ENCODE results near the gene TMEM140. TPM values are rescaled to one million over a fixed set of nuclear protein-coding genes. Genes with fewer than 3 reads are reported as not detected.

The TMEM140 gene
- polyA plus RNA-seq, 2 donors = 1.3 to 1.9 TPM

GRCh38 chr7:135197343-135197742 is 49.5 kb downstream of the TMEM140 start:
- WGBS, 2 donors = 90 to 93% methylated on average over 2 of the region's 2 CpGs
- H3K27ac ChIP-seq (ENCODE audit: low read depth in 2 of 2, low read length in 1 of 2) = no peak overlapping the region
- no peaks in the 10 kb centered on the region for H3K9me3 ChIP-seq (ENCODE audit: control insufficient read depth in 2 of 2, insufficient read depth in 1 of 2, low read depth in 1 of 2, low read length in 1 of 2)
- H3K4me1 ChIP-seq (ENCODE audit: control insufficient read depth in 2 of 2, insufficient read depth in 2 of 2, low read length in 1 of 2) = peaks cover 9 to 10% of the 10 kb centered on the region in 2 donors
- no peak overlapping the region for H3K4me3 ChIP-seq (ENCODE audit: low read depth in 1 of 2, low read length in 2 of 2)
- no peaks in the 10 kb centered on the region for H3K27me3 ChIP-seq (ENCODE audit: control insufficient read depth in 1 of 2, insufficient read depth in 2 of 2, low read length in 2 of 2)
- H3K36me3 ChIP-seq (ENCODE audit: control insufficient read depth in 2 of 2, insufficient read depth in 2 of 2, low read length in 1 of 2) = peaks cover 14 to 50% of the 10 kb centered on the region in 2 donors

DNA sequence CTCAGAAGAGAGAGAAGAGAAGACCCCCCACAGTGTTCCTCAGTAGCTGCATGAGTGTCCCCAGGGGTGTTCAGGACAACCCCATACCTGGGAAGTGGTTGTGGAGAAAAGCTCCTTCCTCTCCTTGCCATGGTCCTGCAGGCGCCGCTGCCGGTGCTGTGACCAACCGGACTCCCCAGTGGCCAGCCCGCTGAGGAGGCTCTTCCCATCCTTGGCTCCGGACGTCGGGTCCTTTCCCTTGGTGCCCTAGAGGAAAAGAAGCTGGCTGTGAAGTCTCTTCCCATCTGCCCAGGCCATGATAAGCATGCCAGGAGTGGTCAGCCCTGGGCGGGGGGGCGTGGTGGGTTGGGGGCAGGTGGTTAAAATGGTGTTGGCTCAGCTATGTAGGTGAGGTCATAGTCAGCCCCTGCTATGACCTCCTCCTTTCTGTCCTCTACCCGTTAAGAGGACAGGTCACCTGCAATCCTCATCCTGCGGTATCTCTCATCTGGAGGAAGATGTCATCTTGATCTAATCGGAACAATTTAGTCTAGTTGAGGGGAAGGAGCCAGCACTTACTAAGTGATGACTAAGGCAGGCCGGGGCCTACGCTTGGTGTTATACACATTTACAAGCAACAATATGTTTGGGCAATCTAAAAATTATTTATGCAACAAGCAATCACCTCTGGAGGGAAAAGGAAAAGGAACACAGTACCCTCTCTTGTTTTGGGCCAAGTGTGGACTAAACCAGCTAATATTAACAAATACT is 50.2 kb downstream of the TMEM140 start:
- Histone ChIP-seq H3K36me3 (ENCODE audit: control insufficient read depth in 2 of 2, insufficient read depth in 2 of 2, low read length in 1 of 2) (peaks cover 15 to 48% of the 10 kb centered on the region in 2 donors), H3K27ac (ENCODE audit: low read depth in 2 of 2, low read length in 1 of 2) (no peak overlapping the region)

DNA sequence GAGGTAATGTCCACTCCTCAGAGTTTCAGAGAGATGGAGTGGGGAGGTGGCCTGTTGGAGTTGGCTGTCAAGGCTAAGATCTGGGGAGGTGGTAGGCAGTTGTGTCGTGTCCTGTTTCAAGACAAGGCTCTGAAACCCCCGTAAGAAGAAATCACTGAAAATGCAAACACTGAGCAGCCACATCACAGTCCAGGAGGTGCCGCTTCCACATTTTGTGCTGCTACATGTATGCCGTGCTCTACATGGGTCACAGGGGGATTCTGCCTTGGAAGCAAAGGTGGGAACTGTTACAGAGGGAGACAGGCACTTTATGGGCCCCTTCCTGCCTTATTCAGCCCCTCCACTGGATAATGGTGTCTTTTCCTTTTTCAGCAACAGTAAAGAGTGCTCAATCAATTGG is 51.6 kb downstream of the TMEM140 start:
- Histone ChIP-seq H3K9me3 (ENCODE audit: control insufficient read depth in 2 of 2, insufficient read depth in 1 of 2, low read depth in 1 of 2, low read length in 1 of 2) (no peaks in the 10 kb centered on the region), H3K4me1 (ENCODE audit: control insufficient read depth in 2 of 2, insufficient read depth in 2 of 2, low read length in 1 of 2) (peaks cover 9 to 11% of the 10 kb centered on the region in 2 donors), H3K36me3 (ENCODE audit: control insufficient read depth in 2 of 2, insufficient read depth in 2 of 2, low read length in 1 of 2) (peaks cover 17 to 44% of the 10 kb centered on the region in 2 donors), H3K27ac (ENCODE audit: low read depth in 2 of 2, low read length in 1 of 2) (no peak overlapping the region), H3K4me3 (ENCODE audit: low read depth in 1 of 2, low read length in 2 of 2) (no peak overlapping the region), H3K27me3 (ENCODE audit: control insufficient read depth in 1 of 2, insufficient read depth in 2 of 2, low read length in 2 of 2) (no peaks in the 10 kb centered on the region)
- WGBS, 2 donors = 90 to 96% methylated on average over 4 of the region's 4 CpGs

More for the DNA sequence above, 50.2 kb downstream of the TMEM140 start:
- Histone ChIP-seq H3K9me3 (ENCODE audit: control insufficient read depth in 2 of 2, insufficient read depth in 1 of 2, low read depth in 1 of 2, low read length in 1 of 2) (no peaks in the 10 kb centered on the region), H3K27me3 (ENCODE audit: control insufficient read depth in 1 of 2, insufficient read depth in 2 of 2, low read length in 2 of 2) (no peaks in the 10 kb centered on the region), H3K4me3 (ENCODE audit: low read depth in 1 of 2, low read length in 2 of 2) (no peak overlapping the region), H3K4me1 (ENCODE audit: control insufficient read depth in 2 of 2, insufficient read depth in 2 of 2, low read length in 1 of 2) (peaks cover 10% of the 10 kb centered on the region in 2 donors)
- WGBS, 2 donors = 92 to 93% methylated on average over 11 to 15 of the region's 15 CpGs

- H3K27ac ChIP-seq (ENCODE audit: low read depth in 2 of 2, low read length in 1 of 2) = no peak overlapping the region
- no peak overlapping the region for H3K4me3 ChIP-seq (ENCODE audit: low read depth in 1 of 2, low read length in 2 of 2)
- WGBS, 2 donors = 53 to 59% methylated on average over 3 of the region's 3 CpGs
- H3K27me3 ChIP-seq (ENCODE audit: control insufficient read depth in 1 of 2, insufficient read depth in 2 of 2, low read length in 2 of 2) = no peaks in the 10 kb centered on the region
- H3K9me3 ChIP-seq (ENCODE audit: control insufficient read depth in 2 of 2, insufficient read depth in 1 of 2, low read depth in 1 of 2, low read length in 1 of 2) = no peaks in the 10 kb centered on the region
- peaks cover 5 to 6% of the 10 kb centered on the region in 2 donors for H3K4me1 ChIP-seq (ENCODE audit: control insufficient read depth in 2 of 2, insufficient read depth in 2 of 2, low read length in 1 of 2)
- peaks cover 13 to 48% of the 10 kb centered on the region in 2 donors for H3K36me3 ChIP-seq (ENCODE audit: control insufficient read depth in 2 of 2, insufficient read depth in 2 of 2, low read length in 1 of 2)
Measured at GRCh38 chr7:135200821-135201331, 53.0 kb downstream of the TMEM140 start.

- Histone ChIP-seq H3K4me1 (ENCODE audit: control insufficient read depth in 2 of 2, insufficient read depth in 2 of 2, low read length in 1 of 2) (peaks cover 3 to 5% of the 10 kb centered on the region in 2 donors), H3K27ac (ENCODE audit: low read depth in 2 of 2, low read length in 1 of 2) (no peak overlapping the region), H3K9me3 (ENCODE audit: control insufficient read depth in 2 of 2, insufficient read depth in 1 of 2, low read depth in 1 of 2, low read length in 1 of 2) (no peaks in the 10 kb centered on the region), H3K4me3 (ENCODE audit: low read depth in 1 of 2, low read length in 2 of 2) (no peak overlapping the region), H3K27me3 (ENCODE audit: control insufficient read depth in 1 of 2, insufficient read depth in 2 of 2, low read length in 2 of 2) (no peaks in the 10 kb centered on the region), H3K36me3 (ENCODE audit: control insufficient read depth in 2 of 2, insufficient read depth in 2 of 2, low read length in 1 of 2) (peaks cover 9 to 44% of the 10 kb centered on the region in 2 donors)
- WGBS, 2 donors = 67% methylated on average over 2 of the region's 2 CpGs
Measured at GRCh38 chr7:135201350-135201749, 53.5 kb downstream of the TMEM140 start.

GRCh38 chr7:135204341-135204749 is 56.5 kb downstream of the TMEM140 start:
- Histone ChIP-seq H3K36me3 (ENCODE audit: control insufficient read depth in 2 of 2, insufficient read depth in 2 of 2, low read length in 1 of 2) (peaks cover 7 to 26% of the 10 kb centered on the region in 2 donors), H3K4me3 (ENCODE audit: low read depth in 1 of 2, low read length in 2 of 2) (no peak overlapping the region), H3K4me1 (ENCODE audit: control insufficient read depth in 2 of 2, insufficient read depth in 2 of 2, low read length in 1 of 2) (peaks cover 8 to 24% of the 10 kb centered on the region in 2 donors), H3K27ac (ENCODE audit: low read depth in 2 of 2, low read length in 1 of 2) (no peak overlapping the region), H3K9me3 (ENCODE audit: control insufficient read depth in 2 of 2, insufficient read depth in 1 of 2, low read depth in 1 of 2, low read length in 1 of 2) (no peaks in the 10 kb centered on the region), H3K27me3 (ENCODE audit: control insufficient read depth in 1 of 2, insufficient read depth in 2 of 2, low read length in 2 of 2) (no peaks in the 10 kb centered on the region)
- WGBS, 2 donors = 62 to 63% methylated on average over 6 of the region's 6 CpGs

DNA sequence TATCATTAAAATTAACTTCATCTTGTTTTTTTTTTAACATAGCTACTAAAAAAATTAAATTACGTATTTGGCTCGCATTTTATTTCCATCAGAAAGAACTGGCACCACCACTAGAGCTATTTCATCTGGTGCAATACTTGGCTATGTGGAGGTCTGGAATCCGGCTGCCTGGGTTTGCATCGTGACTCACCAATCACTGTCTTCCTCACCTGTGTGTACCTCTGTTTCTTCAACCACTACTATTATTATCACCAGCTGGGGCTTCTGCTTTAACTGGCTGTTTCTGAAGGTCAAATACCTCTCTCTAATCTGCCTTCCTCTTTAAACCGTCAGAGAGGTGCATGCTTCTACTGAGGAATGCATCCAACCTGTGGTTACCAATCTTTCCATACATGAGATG is 57.0 kb downstream of the TMEM140 start:
- Histone ChIP-seq H3K4me3 (ENCODE audit: low read depth in 1 of 2, low read length in 2 of 2) (no peak overlapping the region), H3K36me3 (ENCODE audit: control insufficient read depth in 2 of 2, insufficient read depth in 2 of 2, low read length in 1 of 2) (peaks cover 3 to 21% of the 10 kb centered on the region in 2 donors), H3K9me3 (ENCODE audit: control insufficient read depth in 2 of 2, insufficient read depth in 1 of 2, low read depth in 1 of 2, low read length in 1 of 2) (no peaks in the 10 kb centered on the region), H3K27me3 (ENCODE audit: control insufficient read depth in 1 of 2, insufficient read depth in 2 of 2, low read length in 2 of 2) (no peaks in the 10 kb centered on the region), H3K27ac (ENCODE audit: low read depth in 2 of 2, low read length in 1 of 2) (no peak overlapping the region), H3K4me1 (ENCODE audit: control insufficient read depth in 2 of 2, insufficient read depth in 2 of 2, low read length in 1 of 2) (peaks cover 8 to 24% of the 10 kb centered on the region in 2 donors)
- WGBS, 2 donors = 46 to 58% methylated on average over 5 of the region's 5 CpGs

- Histone ChIP-seq H3K9me3 (ENCODE audit: control insufficient read depth in 2 of 2, insufficient read depth in 1 of 2, low read depth in 1 of 2, low read length in 1 of 2) (no peaks in the 10 kb centered on the region), H3K4me3 (ENCODE audit: low read depth in 1 of 2, low read length in 2 of 2) (no peak overlapping the region), H3K27me3 (ENCODE audit: control insufficient read depth in 1 of 2, insufficient read depth in 2 of 2, low read length in 2 of 2) (no peaks in the 10 kb centered on the region), H3K27ac (ENCODE audit: low read depth in 2 of 2, low read length in 1 of 2) (peak overlapping the region in 1 of 2 donors; percentile 9), H3K36me3 (ENCODE audit: control insufficient read depth in 2 of 2, insufficient read depth in 2 of 2, low read length in 1 of 2) (peaks cover 3 to 21% of the 10 kb centered on the region in 2 donors), H3K4me1 (ENCODE audit: control insufficient read depth in 2 of 2, insufficient read depth in 2 of 2, low read length in 1 of 2) (peaks cover 8 to 27% of the 10 kb centered on the region in 2 donors)
- WGBS, 2 donors = 93 to 96% methylated on average over 8 of the region's 8 CpGs
Measured at GRCh38 chr7:135205850-135206249, 58.0 kb downstream of the TMEM140 start.

DNA sequence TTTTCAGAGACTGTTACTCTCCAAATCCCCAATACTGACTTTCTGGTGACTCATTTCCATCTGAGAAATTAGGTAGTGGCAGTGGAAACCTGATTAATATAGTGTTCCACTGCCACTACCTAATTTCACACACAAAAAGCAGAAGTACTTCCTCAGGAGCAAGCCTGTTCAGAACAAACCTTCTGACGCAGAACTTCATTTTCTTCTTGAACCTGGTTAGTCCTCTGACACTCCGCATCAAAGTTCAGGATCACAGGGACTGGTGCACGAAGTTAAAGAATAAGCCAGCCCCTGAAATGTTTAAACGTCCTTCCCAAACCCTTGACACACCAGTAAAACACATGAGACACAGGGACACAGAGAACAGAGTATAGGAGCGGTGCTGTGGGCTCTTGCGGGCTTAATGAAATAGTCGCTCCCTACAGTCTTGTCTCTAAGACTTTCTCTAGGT is 59.1 kb downstream of the TMEM140 start:
- Histone ChIP-seq H3K27me3 (ENCODE audit: control insufficient read depth in 1 of 2, insufficient read depth in 2 of 2, low read length in 2 of 2) (no peaks in the 10 kb centered on the region), H3K4me1 (ENCODE audit: control insufficient read depth in 2 of 2, insufficient read depth in 2 of 2, low read length in 1 of 2) (peaks cover 8 to 27% of the 10 kb centered on the region in 2 donors), H3K9me3 (ENCODE audit: control insufficient read depth in 2 of 2, insufficient read depth in 1 of 2, low read depth in 1 of 2, low read length in 1 of 2) (no peaks in the 10 kb centered on the region), H3K4me3 (ENCODE audit: low read depth in 1 of 2, low read length in 2 of 2) (no peak overlapping the region), H3K27ac (ENCODE audit: low read depth in 2 of 2, low read length in 1 of 2) (no peak overlapping the region), H3K36me3 (ENCODE audit: control insufficient read depth in 2 of 2, insufficient read depth in 2 of 2, low read length in 1 of 2) (peaks cover 3 to 21% of the 10 kb centered on the region in 2 donors)
- WGBS, 2 donors = 77 to 85% methylated on average over 7 of the region's 7 CpGs

All from esophagus (tissue), 2 donors.